Astrocyte of the cerebellum (primary cell): Measurements from ENCODE around the gene GPR4.

Experiments used
- DNase-seq: peaks from one replicate; pipeline ENCODE4 v3.0.0-alpha.2; 2011; ENCODE audit warnings: low read depth
- H3K4me3 ChIP-seq: 2 replicates; pipeline ENCODE4 v1.5.1; 2011; ENCODE audit warnings: mild to moderate bottlenecking, low read depth, low read length, moderate library complexity
- CTCF ChIP-seq: IDR thresholded peaks from 2 replicates; pipeline ENCODE4 v1.5.1; 2012; ENCODE audit warnings: low read length, low read depth, moderate library complexity, mild to moderate bottlenecking; ENCODE audit errors: missing control alignments
- in situ Hi-C: cut with HindIII; loops from 2 replicates; pipeline ENCODE4 v1.10.0; 2017; ENCODE audit warnings: low sequenced_read_pairs

The GPR4 gene

GRCh38 chr19:45608948-45609347 is 6.9 kb upstream of the GPR4 start:
- no peak for TF ChIP-seq CTCF
- no peak for DNase-seq
- in situ Hi-C loops = no loop called here

GRCh38 chr19:45607071-45608029 is 5.3 kb upstream of the GPR4 start:
- in situ Hi-C loops = no loop called here
- TF ChIP-seq CTCF = peak; percentile 94
- DNase-seq = peak; percentile 40
- peak overlapping the region; percentile 21 for H3K4me3 ChIP-seq

More at GRCh38 chr19:45608948-45609347, 6.9 kb upstream of the GPR4 start:
- no peak overlapping the region for H3K4me3 ChIP-seq

- in situ Hi-C loops = no loop called here
- H3K4me3 ChIP-seq = no peak overlapping the region
- TF ChIP-seq CTCF = no peak
- no peak for DNase-seq
These were observed 897 bp downstream of the GPR4 start for GRCh38 chr19:45601115-45601514.

- in situ Hi-C loops = no loop called here
- no peak overlapping the region for H3K4me3 ChIP-seq
- TF ChIP-seq CTCF = no peak
These were observed 1.6 kb downstream of the GPR4 start for GRCh38 chr19:45600340-45600885.

GRCh38 chr19:45599286-45599685 is 2.7 kb downstream of the GPR4 start:
- H3K4me3 ChIP-seq = no peak overlapping the region
- DNase-seq = no peak
- no peak for TF ChIP-seq CTCF
- in situ Hi-C loops = no loop called here

More at GRCh38 chr19:45600340-45600885, 1.6 kb downstream of the GPR4 start:
- no peak for DNase-seq

- TF ChIP-seq CTCF = no peak
- in situ Hi-C loops = no loop called here
These were observed 3.6 kb downstream of the GPR4 start for GRCh38 chr19:45598267-45599001.

More at GRCh38 chr19:45598267-45599001, 3.6 kb downstream of the GPR4 start:
- no peak for DNase-seq
- no peak overlapping the region for H3K4me3 ChIP-seq
